AG04450 (cell line): ENCODE data around the gene RALGAPA1. TPM values are rescaled to one million over a fixed set of nuclear protein-coding genes. Genes with fewer than 3 reads are reported as not detected.

Source experiments
- CTCF ChIA-PET: fragments of 300-600, 350-600 bp; formaldehyde crosslinking; extraction: SDS; loops from one replicate; lab custom pipeline; 2022; ENCODE audit warnings: antibody characterized with exemption, inconsistent platforms; lab: Charles Lee
- POLR2A ChIA-PET: fragments of 350-600 bp; formaldehyde crosslinking; extraction: SDS; loops from one replicate; lab custom pipeline; 2021; ENCODE audit warnings: antibody characterized with exemption, inconsistent platforms; lab: Yijun Ruan, JAX
- DNase-seq: peaks from one replicate; pipeline ENCODE4 v3.0.0-alpha.2; 2011; ENCODE audit warnings: low read depth, low spot score
- H3K27ac ChIP-seq: one replicate; pipeline ENCODE4 v1.5.1; 2012; ENCODE audit warnings: low read depth, low read length, control low read depth
- H3K27me3 ChIP-seq: one replicate; pipeline ENCODE4 v1.6.0; 2012; ENCODE audit warnings: low read length; ENCODE audit not compliant: control insufficient read depth, insufficient read depth
- H3K4me3 ChIP-seq: 2 replicates; pipeline ENCODE4 v1.5.1; 2011; ENCODE audit warnings: mild to moderate bottlenecking, low read depth, low read length, control low read depth
- H3K9me3 ChIP-seq: 2 replicates; pipeline ENCODE4 v1.5.1; 2012; ENCODE audit warnings: low read length; ENCODE audit not compliant: control insufficient read depth, insufficient read depth
- polyA plus RNA-seq: library from polyadenylated mRNA; depleted of rRNA; stranded (reverse); fragments of >200 nt; gene quantifications from 2 replicates; pipeline ENCODE4 v1.2.3, GENCODE V29; 2011
- TF ChIP-seq, protein P1 (sequence below): IDR thresholded peaks from 2 replicates; pipeline ENCODE4 v1.5.1; 2011; ENCODE audit warnings: low read depth, low read length, control low read depth, inconsistent platforms

Gene RALGAPA1
- polyA plus RNA-seq, 1 experiment: 9.7 TPM

GRCh38 chr14:35835208-35835982, 26.3 kb upstream of the RALGAPA1 start:
- H3K4me3 ChIP-seq: no peak overlapping the region
- POLR2A ChIA-PET: no interaction called here
- H3K27me3 ChIP-seq: no peaks in the 10 kb centered on the region
- DNase-seq: no peak
- CTCF ChIA-PET: interaction anchor here (1.3 to 2.4 kb wide), 2 partner anchors 14 to 18 kb away, joined by 4 to 7 read pairs; no protein-coding TSS in a partner anchor
- TF ChIP-seq, protein P1, sequence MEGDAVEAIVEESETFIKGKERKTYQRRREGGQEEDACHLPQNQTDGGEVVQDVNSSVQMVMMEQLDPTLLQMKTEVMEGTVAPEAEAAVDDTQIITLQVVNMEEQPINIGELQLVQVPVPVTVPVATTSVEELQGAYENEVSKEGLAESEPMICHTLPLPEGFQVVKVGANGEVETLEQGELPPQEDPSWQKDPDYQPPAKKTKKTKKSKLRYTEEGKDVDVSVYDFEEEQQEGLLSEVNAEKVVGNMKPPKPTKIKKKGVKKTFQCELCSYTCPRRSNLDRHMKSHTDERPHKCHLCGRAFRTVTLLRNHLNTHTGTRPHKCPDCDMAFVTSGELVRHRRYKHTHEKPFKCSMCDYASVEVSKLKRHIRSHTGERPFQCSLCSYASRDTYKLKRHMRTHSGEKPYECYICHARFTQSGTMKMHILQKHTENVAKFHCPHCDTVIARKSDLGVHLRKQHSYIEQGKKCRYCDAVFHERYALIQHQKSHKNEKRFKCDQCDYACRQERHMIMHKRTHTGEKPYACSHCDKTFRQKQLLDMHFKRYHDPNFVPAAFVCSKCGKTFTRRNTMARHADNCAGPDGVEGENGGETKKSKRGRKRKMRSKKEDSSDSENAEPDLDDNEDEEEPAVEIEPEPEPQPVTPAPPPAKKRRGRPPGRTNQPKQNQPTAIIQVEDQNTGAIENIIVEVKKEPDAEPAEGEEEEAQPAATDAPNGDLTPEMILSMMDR: no peak
- H3K27ac ChIP-seq: no peak overlapping the region
- no peaks in the 10 kb centered on the region for H3K9me3 ChIP-seq

DNA sequence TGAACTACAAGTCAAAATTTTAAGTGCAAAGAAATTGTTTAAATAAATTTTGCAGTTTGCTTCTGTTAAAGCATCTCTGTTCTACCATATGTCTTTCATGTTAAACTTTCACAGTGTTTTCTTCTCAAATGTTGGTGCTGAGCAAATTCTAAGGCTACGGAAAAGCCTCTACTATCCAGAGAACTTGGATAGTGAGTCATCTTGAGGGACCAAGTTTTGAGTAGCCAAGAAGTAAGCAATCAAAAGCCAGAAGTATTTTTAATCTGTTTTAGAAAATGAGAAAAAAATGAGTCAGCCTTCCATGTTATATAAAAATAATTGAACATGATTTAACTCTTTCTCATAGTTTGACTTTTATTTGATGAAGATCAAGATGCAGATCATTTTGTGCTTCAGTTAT, 20.4 kb upstream of the RALGAPA1 start:
- TF ChIP-seq, protein P1: no peak
- Histone ChIP-seq H3K9me3 (no peaks in the 10 kb centered on the region), H3K4me3 (no peak overlapping the region), H3K27ac (no peak overlapping the region), H3K27me3 (no peaks in the 10 kb centered on the region)
- POLR2A ChIA-PET: no interaction called here
- no peak for DNase-seq
- CTCF ChIA-PET: interaction anchor here (0.6 kb wide), 1 partner anchor 16 kb away, joined by 5 read pairs; no protein-coding TSS in a partner anchor

DNA sequence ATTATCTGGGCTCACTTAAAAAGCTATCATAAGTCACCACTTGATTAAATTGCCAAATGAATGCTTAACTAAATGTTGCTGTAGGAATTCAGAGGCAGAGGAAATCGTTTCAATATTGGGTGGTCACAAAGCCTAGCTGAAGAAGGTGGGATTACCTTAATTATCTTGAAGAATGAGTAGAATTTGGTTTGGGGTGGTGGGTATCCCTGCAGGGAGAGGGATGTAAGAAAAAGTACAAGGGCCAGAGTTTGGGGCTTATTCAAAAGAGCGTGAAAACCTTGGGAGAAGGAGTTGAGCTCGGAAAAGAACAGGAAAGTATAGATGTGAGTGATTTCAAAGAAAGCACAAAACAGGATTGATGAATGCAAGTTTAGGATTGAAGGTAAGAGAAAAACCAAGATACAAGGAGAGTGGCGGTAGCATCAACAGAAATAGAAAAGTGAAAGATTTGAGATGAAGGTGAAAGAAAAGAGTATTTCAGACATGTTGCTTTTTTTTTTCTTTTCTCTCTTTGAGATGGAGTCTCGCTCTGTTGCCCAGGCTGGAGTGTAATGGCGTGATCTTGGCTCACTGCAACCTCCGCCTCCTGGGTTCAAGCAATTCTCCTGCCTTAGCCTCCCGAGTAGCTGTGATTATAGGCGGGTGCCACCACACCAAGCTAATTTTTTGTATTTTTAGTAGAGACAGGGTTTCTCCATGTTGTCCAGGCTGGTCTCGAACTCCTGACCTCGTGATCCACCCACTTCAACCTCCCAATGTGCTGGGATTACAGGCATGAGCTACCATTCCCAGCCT, 18.8 kb upstream of the RALGAPA1 start:
- POLR2A ChIA-PET: no interaction called here
- CTCF ChIA-PET: interaction anchor here (0.6 to 2.9 kb wide), 7 partner anchors 10 to 820 kb away, joined by 3 to 17 read pairs (median 5); no protein-coding TSS in a partner anchor
- DNase-seq: no peak
- no peak overlapping the region for H3K27ac ChIP-seq
- TF ChIP-seq, protein P1: no peak
- no peaks in the 10 kb centered on the region for H3K9me3 ChIP-seq
- H3K4me3 ChIP-seq: no peak overlapping the region; the same call in 1 of the 2 replicates
- peaks cover 2% of the 10 kb centered on the region for H3K27me3 ChIP-seq

GRCh38 chr14:35826952-35827416, 17.9 kb upstream of the RALGAPA1 start:
- Histone ChIP-seq H3K9me3 (no peaks in the 10 kb centered on the region), H3K27me3 (peaks cover 2% of the 10 kb centered on the region), H3K27ac (no peak overlapping the region), H3K4me3 (peak overlapping the region; percentile 98)
- TF ChIP-seq, protein P1: no peak
- ChIA-PET CTCF (interaction anchor here (2.6 to 2.9 kb wide), 3 partner anchors 9 to 56 kb away, joined by 9 to 17 read pairs (median 17); no protein-coding TSS in a partner anchor), POLR2A (interaction anchor here (0.7 to 1.5 kb wide), 2 partner anchors 9 to 18 kb away, joined by 3 to 15 read pairs; partner anchors contain the start of gene RALGAPA1)
- DNase-seq: no peak
